H1 (cell line): ENCODE results near the gene MUC4. TPM values are rescaled to one million over a fixed set of nuclear protein-coding genes. Genes with fewer than 3 reads are reported as not detected.
"Not testable (repeated sequence)": the region's sequence is repeated elsewhere in the genome, so short reads cannot be mapped to it uniquely, and the experiment has no call there.

Experiments
- CTCF ChIA-PET: fragments of 300-600 bp; sonication (Branson Sonifier 250); formaldehyde crosslinking; loops from one replicate; lab custom pipeline; 2021; ENCODE audit not compliant: partially characterized antibody; lab: Charles Lee
- POLR2A ChIA-PET: fragments of 300-600 bp; sonication (Branson Sonifier 250); formaldehyde crosslinking; loops from one replicate; lab custom pipeline; 2021; ENCODE audit warnings: inconsistent platforms; ENCODE audit not compliant: partially characterized antibody; lab: Charles Lee
- DNase-seq, 2 experiments: peaks; one replicate each; pipeline versions ENCODE4 v3.0.0 to v3.0.0-alpha.2; 2010 to 2022; ENCODE audit warnings: low spot score in 2 of 2, low read depth in 1 of 2, mixed read lengths in 1 of 2
- FAIRE-seq: peaks from 2 replicates; lab custom pipeline; 2011; peaks lifted over from hg19 to GRCh38; lab: Jason Lieb, UNC
- H2AFZ ChIP-seq: 2 replicates; pipeline ENCODE4 v1.8.1; 2012; ENCODE audit warnings: low read length, inconsistent platforms
- H2AK5ac ChIP-seq: 2 replicates; pipeline ENCODE4 v1.6.1; 2013; ENCODE audit warnings: low read depth, low read length
- H2BK120ac ChIP-seq: replicated peaks from 2 replicates; pipeline ENCODE3; 2013; ENCODE audit warnings: low read depth, low read length, inconsistent platforms
- H2BK12ac ChIP-seq: 2 replicates; pipeline ENCODE4 v1.6.1; 2013; ENCODE audit warnings: low read depth, low read length
- H2BK15ac ChIP-seq: 2 replicates; pipeline ENCODE4 v1.6.1; 2013; ENCODE audit warnings: low read length
- H2BK20ac ChIP-seq: 2 replicates; pipeline ENCODE4 v1.6.1; 2013; ENCODE audit warnings: low read length
- H2BK5ac ChIP-seq: 2 replicates; pipeline ENCODE4 v1.6.1; 2013; ENCODE audit warnings: low read depth, low read length
- H3K14ac ChIP-seq: 2 replicates; pipeline ENCODE4 v1.6.1; 2013; ENCODE audit warnings: inconsistent platforms; ENCODE audit not compliant: insufficient read length
- H3K18ac ChIP-seq: 2 replicates; pipeline ENCODE4 v1.6.1; 2013; ENCODE audit warnings: low read length; ENCODE audit errors: extremely low read depth
- H3K23ac ChIP-seq: 2 replicates; pipeline ENCODE4 v1.6.1; 2013; ENCODE audit warnings: inconsistent platforms; ENCODE audit not compliant: insufficient read length
- H3K23me2 ChIP-seq: 2 replicates; pipeline ENCODE4 v1.6.1; 2013; ENCODE audit warnings: low read depth, low read length
- H3K27ac ChIP-seq: 2 replicates; pipeline ENCODE4 v1.6.1; 2011; ENCODE audit warnings: low read depth, low read length, inconsistent platforms
- H3K27me3 ChIP-seq, 4 experiments: replicated peaks in 1 of 4; 1 replicate in 1 of 4; 2 replicates in 3 of 4; pipeline versions ENCODE4 v1.6.1 to v1.8.1; 2011 to 2013; ENCODE audit warnings: low read length in 3 of 4, mild to moderate bottlenecking in 3 of 4, inconsistent platforms in 2 of 4, mixed read lengths in 2 of 4, moderate library complexity in 1 of 4; ENCODE audit not compliant: control insufficient read depth in 3 of 4, insufficient read depth in 3 of 4; ENCODE audit errors: extremely low read depth in 1 of 4
- H3K36me3 ChIP-seq, 4 experiments: 2 replicates each; pipeline versions ENCODE4 v1.6.1 to v1.8.1; 2011 to 2013; ENCODE audit warnings: mild to moderate bottlenecking in 4 of 4, low read length in 3 of 4, moderate library complexity in 2 of 4, control low read depth in 1 of 4, inconsistent platforms in 1 of 4; ENCODE audit not compliant: insufficient read depth in 4 of 4, control insufficient read depth in 2 of 4
- H3K4ac ChIP-seq: replicated peaks from 2 replicates; pipeline ENCODE3; 2013; ENCODE audit warnings: low read length, low read depth, mixed read lengths, inconsistent platforms; ENCODE audit not compliant: insufficient read length
- H3K4me1 ChIP-seq, 4 experiments: replicated peaks in 1 of 4; 1 replicate in 1 of 4; 2 replicates in 3 of 4; pipeline versions ENCODE4 v1.6.1 to v1.8.1; 2011 to 2013; ENCODE audit warnings: low read length in 3 of 4, inconsistent platforms in 2 of 4, mixed read lengths in 1 of 4; ENCODE audit not compliant: insufficient read depth in 4 of 4, control insufficient read depth in 3 of 4
- H3K4me2 ChIP-seq, 2 experiments: 2 replicates each; pipeline versions ENCODE4 v1.6.1 to v1.8.1; 2011 to 2013; ENCODE audit warnings: low read depth in 2 of 2, low read length in 2 of 2, control low read depth in 1 of 2, inconsistent platforms in 1 of 2, mild to moderate bottlenecking in 1 of 2; ENCODE audit not compliant: insufficient read depth in 1 of 2
- H3K4me3 ChIP-seq, 4 experiments: fragments of 200-600, 300-600 bp in 1 of 4; sonication (generic), shearing (Covaris generic), sonication (Bioruptor Twin) in 1 of 4; 2 replicates each; pipeline versions ENCODE4 v1.5.1 to v1.8.1; 2011 to 2016; ENCODE audit warnings: low read length in 4 of 4, low read depth in 3 of 4, control low read depth in 2 of 4, inconsistent platforms in 2 of 4, mild to moderate bottlenecking in 2 of 4, mixed read lengths in 1 of 4, moderate library complexity in 1 of 4; ENCODE audit not compliant: insufficient read depth in 2 of 4; ENCODE audit errors: extremely low read depth in 1 of 4
- H3K56ac ChIP-seq: replicated peaks from 2 replicates; pipeline ENCODE3; 2013; ENCODE audit warnings: low read depth, mild to moderate bottlenecking, mixed read lengths, low read length, inconsistent platforms; ENCODE audit not compliant: insufficient read length
- H3K79me1 ChIP-seq: 2 replicates; pipeline ENCODE4 v1.6.1; 2013; ENCODE audit warnings: low read depth, low read length, control low read depth
- H3K79me2 ChIP-seq, 2 experiments: 2 replicates each; pipeline versions ENCODE4 v1.6.1 to v1.8.1; 2012 to 2013; ENCODE audit warnings: low read length in 2 of 2, mild to moderate bottlenecking in 2 of 2, inconsistent platforms in 1 of 2; ENCODE audit not compliant: insufficient read depth in 2 of 2, control insufficient read depth in 1 of 2
- H3K9ac ChIP-seq, 4 experiments: replicated peaks in 1 of 4; 1 replicate in 1 of 4; 2 replicates in 3 of 4; pipeline versions ENCODE4 v1.6.1 to v1.8.1; 2011 to 2013; ENCODE audit warnings: low read depth in 3 of 4, low read length in 3 of 4, control low read depth in 2 of 4, mild to moderate bottlenecking in 2 of 4, moderate library complexity in 2 of 4, inconsistent platforms in 1 of 4; ENCODE audit errors: extremely low read depth in 1 of 4
- H3K9me3 ChIP-seq, 2 experiments: 2 replicates each; pipeline versions ENCODE4 v1.6.1 to v1.8.1; 2012 to 2013; ENCODE audit warnings: mild to moderate bottlenecking in 2 of 2, moderate library complexity in 2 of 2, control low read depth in 1 of 2, inconsistent platforms in 1 of 2, low read depth in 1 of 2, low read length in 1 of 2, mixed read lengths in 1 of 2; ENCODE audit not compliant: insufficient read depth in 2 of 2
- H4K20me1 ChIP-seq, 2 experiments: replicated peaks in 1 of 2; 2 replicates each; pipeline versions ENCODE3 to v1.8.1; 2011 to 2013; ENCODE audit warnings: inconsistent platforms in 2 of 2, low read length in 2 of 2, mild to moderate bottlenecking in 1 of 2; ENCODE audit not compliant: insufficient read depth in 2 of 2, control insufficient read depth in 1 of 2
- H4K5ac ChIP-seq: 2 replicates; pipeline ENCODE4 v1.6.1; 2013; ENCODE audit warnings: low read length, low read depth, mixed read lengths, inconsistent platforms; ENCODE audit not compliant: insufficient read length
- H4K8ac ChIP-seq: 2 replicates; pipeline ENCODE4 v1.8.0; 2013; ENCODE audit warnings: mild to moderate bottlenecking, moderate library complexity, low read length, inconsistent platforms; ENCODE audit not compliant: insufficient read depth; ENCODE audit errors: extremely low read depth
- H4K91ac ChIP-seq: replicated peaks from 2 replicates; pipeline ENCODE3; 2013; ENCODE audit warnings: low read length, mixed read lengths, inconsistent platforms; ENCODE audit not compliant: insufficient read length
- WGBS, 2 experiments: shearing (Covaris generic) in 1 of 2; methylation state at CpG; one replicate each; pipeline versions ENCODE4 v1.1.6 to v1.1.7; 2013 to 2015; ENCODE audit warnings: low lambda C conversion rate in 2 of 2, mixed read lengths in 2 of 2, inconsistent platforms in 1 of 2, low coverage in 1 of 2, missing lambda C conversion rate in 1 of 2; ENCODE audit not compliant: insufficient replicate concordance in 2 of 2, insufficient coverage in 1 of 2, insufficient read length in 1 of 2; ENCODE audit errors: extremely low coverage in 1 of 2, missing lambda C conversion rate in 1 of 2; 5-methylcytosine and 5-hydroxymethylcytosine counted together
- polyA plus RNA-seq, 7 experiments: library from polyadenylated mRNA; depleted of rRNA in 3 of 7; stranded (reverse) in 5 of 7; unstranded in 2 of 7; fragments of >200 nt in 5 of 7; fragments of 200-250 nt in 2 of 7; gene quantifications; 1 replicate in 5 of 7; 2 replicates in 1 of 7; 4 replicates in 1 of 7; pipeline versions ENCODE4 v1.2.1 to v1.2.3, GENCODE V29; 2011 to 2013; ENCODE audit warnings: missing spikeins in 2 of 7, mixed read lengths in 2 of 7
- total RNA-seq: library from RNA; stranded (reverse); fragmentation: NEBNext Ultra II Directional; extraction: Animal tissue kit (Norgen Biotek cat#: 25700); gene quantifications from 2 replicates; pipeline ENCODE4 v1.2.1, GENCODE V29; 2021

The MUC4 gene
- total and polyA plus RNA-seq, 2 of the 8 experiments (the other 6 are each of a cell fraction or from before 2014, with no cell fraction given), result 0.89 to 2.0 TPM

- not testable (repeated sequence) for H4K20me1 ChIP-seq, H2AFZ ChIP-seq, H3K9ac ChIP-seq, H2BK20ac ChIP-seq, H3K23me2 ChIP-seq, H4K5ac ChIP-seq, H2BK15ac ChIP-seq, H2BK120ac ChIP-seq, DNase-seq, H3K9me3 ChIP-seq, H3K79me1 ChIP-seq, H3K23ac ChIP-seq, H3K14ac ChIP-seq, H3K18ac ChIP-seq, H2BK12ac ChIP-seq, H3K4me3 ChIP-seq, H3K79me2 ChIP-seq, H3K27ac ChIP-seq, H3K4me1 ChIP-seq, H2BK5ac ChIP-seq, H3K4ac ChIP-seq, H4K91ac ChIP-seq, H2AK5ac ChIP-seq, H3K27me3 ChIP-seq, H3K4me2 ChIP-seq, H3K56ac ChIP-seq, H3K36me3 ChIP-seq, FAIRE-seq
- CTCF ChIA-PET, result interaction anchor here (1.6 kb wide), 1 partner anchor 125 kb away, joined by 5 read pairs; no protein-coding TSS in a partner anchor
- WGBS, 2 experiments, result 88% methylated on average over 32 of the region's 32 CpGs; no CpG with 5 or more reads in 1 of the 2 experiments
- POLR2A ChIA-PET, result interaction anchor here (1.4 kb wide), 2 partner anchors 9 to 22 kb away, joined by 4 to 5 read pairs; no protein-coding TSS in a partner anchor
- H4K8ac ChIP-seq, result peak overlapping the region; percentile 45
Observed at GRCh38 chr3:195725916-195726740, 85.6 kb downstream of the MUC4 start.
